TTC549 (cell line): ENCODE results near the gene PARD3B.

ENCODE experiments used
- FAIRE-seq: peaks from 2 replicates; lab custom pipeline; 2012; peaks lifted over from hg19 to GRCh38; lab: Jason Lieb, UNC

PARD3B gene

GRCh38 chr2:204842661-204843485 is 297.6 kb downstream of the PARD3B start:
- FAIRE-seq = no peak

- FAIRE-seq = no peak
Observed at GRCh38 chr2:204846471-204846870, 301.2 kb downstream of the PARD3B start.

GRCh38 chr2:204849892-204850291 is 304.6 kb downstream of the PARD3B start:
- no peak for FAIRE-seq

GRCh38 chr2:204850581-204850980 is 305.3 kb downstream of the PARD3B start:
- no peak for FAIRE-seq

- FAIRE-seq = no peak
Observed at GRCh38 chr2:204853905-204854304, 308.6 kb downstream of the PARD3B start.

DNA sequence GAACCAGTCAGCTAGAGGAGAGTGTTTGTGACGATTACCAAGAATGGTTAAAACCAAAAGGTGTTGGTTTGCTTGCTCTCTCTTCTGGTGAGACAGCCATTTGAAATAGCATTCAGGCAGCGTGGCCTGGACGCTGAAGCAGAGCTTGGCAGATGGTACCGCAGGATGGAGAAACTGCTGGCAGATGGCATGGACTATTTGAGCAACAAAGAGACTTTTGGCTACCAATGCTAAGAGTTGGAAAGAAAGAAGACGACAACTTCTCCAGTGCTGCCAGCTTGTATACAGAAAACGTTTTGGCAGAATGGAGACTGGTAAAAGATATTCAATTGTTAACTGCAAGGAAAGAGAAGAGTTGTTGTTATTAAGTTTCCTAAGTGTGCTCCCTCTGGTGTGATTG is 315.0 kb downstream of the PARD3B start:
- no peak for FAIRE-seq

DNA sequence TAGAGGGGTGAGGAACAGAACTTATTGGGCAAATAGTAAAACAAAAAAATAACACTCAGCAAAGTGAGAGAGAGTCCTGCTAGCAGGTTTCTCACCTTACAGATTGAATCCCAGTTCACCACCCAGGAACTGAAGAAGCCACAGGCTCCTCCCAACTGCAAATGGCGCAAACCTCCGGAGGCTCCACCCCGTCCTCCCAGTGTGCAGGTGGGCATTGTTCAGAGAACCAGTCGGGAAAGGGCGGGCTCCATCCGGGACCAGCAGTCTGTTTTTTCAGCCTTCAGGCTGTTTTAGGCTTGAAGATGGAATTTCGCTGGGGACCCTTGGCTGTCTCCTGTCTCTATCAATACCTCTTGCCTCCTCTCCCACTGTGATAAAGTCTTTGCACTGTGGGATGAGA is 317.5 kb downstream of the PARD3B start:
- FAIRE-seq = no peak

GRCh38 chr2:204863336-204863735 is 318.1 kb downstream of the PARD3B start:
- no peak for FAIRE-seq

- no peak for FAIRE-seq
Observed at GRCh38 chr2:204869132-204869823, 324.0 kb downstream of the PARD3B start.

GRCh38 chr2:204870053-204870452 is 324.8 kb downstream of the PARD3B start:
- no peak for FAIRE-seq

DNA sequence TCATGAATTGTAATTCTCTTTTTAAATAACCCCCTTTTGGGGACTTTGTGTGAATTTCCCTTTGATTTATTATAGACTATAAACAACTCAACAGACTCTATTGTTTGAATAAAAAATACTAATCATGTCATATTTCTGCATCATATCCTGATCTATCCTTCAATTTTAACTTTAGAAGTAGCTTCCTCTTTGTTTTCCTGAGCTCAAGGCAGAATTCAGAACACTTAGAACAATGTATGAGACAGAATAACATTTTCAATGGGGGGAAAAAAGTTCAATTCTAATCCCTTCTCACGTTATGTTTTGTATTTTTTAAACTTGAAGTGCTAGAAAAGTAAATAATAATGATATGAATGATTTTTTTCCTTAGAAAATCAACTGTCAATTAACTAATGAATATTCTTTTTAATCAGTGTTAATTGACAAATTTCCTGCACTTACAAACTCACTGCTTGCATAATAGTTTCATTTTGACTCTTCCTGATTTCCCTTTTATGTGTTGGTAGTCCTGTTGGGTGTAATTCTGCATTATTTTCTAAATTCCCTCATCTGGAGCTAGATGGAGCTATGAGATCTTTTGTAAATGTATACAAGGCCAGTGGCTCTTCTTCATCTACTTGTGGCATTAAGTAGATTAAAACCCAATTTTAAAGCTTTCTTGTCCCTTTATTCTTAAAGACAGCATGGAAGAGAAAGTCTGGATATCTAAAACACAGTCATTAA is 326.1 kb downstream of the PARD3B start:
- peak; percentile 37 for FAIRE-seq

DNA sequence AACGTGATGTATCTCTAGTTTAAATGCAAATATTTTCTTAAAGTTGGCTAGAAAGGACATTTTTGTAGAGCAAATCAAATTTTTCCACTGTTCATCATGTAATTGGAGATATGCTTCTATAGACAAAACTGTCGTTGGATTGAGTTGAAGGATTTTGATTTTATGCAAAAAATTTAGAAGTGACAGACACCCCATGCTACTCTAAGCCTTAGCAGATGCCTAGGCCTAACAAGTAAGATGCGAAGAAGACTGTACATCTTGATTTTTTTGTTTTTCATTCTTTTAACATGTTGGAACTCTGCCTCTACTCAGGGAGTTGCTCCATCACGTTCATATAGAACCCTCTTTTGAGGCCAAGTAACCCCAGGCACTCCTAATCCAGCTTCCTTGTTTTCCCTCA is 331.0 kb downstream of the PARD3B start:
- FAIRE-seq = no peak

- FAIRE-seq = no peak
Observed at GRCh38 chr2:204877691-204878090, 332.4 kb downstream of the PARD3B start.

DNA sequence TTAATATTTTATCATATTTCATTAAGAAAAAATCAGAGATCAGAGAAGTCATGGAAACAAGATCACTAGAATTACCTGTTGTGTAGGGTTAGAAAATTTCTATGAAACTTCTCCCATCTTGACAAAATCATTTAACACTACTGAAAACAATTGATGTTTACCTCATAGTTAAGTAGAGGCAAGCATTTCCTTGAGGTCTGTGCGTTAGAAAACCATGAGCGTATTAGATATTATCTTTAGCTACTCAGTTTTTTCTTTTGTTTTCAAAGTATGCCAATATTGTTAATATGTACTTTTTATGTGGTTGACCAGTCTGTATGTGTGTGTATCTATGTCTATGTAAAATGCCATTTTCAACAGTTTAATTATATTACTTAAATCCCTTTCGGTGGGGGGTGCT is 335.7 kb downstream of the PARD3B start:
- FAIRE-seq = no peak

- no peak for FAIRE-seq
Observed at GRCh38 chr2:204881655-204882054, 336.4 kb downstream of the PARD3B start.

- no peak for FAIRE-seq
Observed at GRCh38 chr2:204885747-204886146, 340.5 kb downstream of the PARD3B start.

GRCh38 chr2:204886713-204887112 is 341.4 kb downstream of the PARD3B start:
- no peak for FAIRE-seq

DNA sequence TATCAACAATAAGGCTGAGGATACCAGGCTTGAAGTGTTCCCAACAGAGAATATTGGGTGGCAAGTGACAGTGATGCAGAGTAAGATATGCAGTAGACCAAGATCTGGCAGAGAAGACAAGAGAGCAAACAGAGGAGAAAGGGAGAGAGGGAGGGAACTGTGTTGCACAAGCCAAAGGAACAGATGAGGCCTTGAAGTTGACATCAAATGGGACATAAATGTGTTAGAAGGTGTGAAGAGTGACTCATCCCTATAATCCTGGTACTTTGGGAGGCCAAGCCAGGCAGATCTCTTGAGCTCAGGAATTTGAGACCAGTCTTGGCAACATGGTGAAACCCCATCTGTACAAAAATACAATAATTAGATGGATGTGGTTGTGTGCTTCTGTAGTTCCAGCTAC is 342.9 kb downstream of the PARD3B start:
- no peak for FAIRE-seq

DNA sequence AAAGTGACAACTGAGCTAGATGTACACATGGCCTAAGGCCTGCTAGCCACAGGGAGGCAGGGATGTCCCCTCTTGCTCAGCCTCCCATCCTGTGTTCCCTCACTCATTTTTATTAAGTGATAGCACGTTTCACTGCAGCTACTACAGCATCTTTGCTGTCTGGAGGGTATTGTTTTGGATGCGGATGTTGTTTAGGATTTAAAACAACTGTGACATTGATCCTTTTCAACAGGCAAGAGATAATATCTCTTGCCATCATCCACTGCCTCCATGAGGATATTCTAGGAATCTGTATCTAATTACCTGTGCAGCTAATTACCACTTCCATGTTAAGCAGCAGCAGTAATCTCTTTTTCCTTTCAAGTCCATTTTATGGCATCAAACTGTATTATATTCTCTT is 345.4 kb downstream of the PARD3B start:
- FAIRE-seq = no peak

GRCh38 chr2:204891739-204892138 is 346.5 kb downstream of the PARD3B start:
- no peak for FAIRE-seq

- FAIRE-seq = no peak
Observed at GRCh38 chr2:204892506-204893255, 347.4 kb downstream of the PARD3B start.

DNA sequence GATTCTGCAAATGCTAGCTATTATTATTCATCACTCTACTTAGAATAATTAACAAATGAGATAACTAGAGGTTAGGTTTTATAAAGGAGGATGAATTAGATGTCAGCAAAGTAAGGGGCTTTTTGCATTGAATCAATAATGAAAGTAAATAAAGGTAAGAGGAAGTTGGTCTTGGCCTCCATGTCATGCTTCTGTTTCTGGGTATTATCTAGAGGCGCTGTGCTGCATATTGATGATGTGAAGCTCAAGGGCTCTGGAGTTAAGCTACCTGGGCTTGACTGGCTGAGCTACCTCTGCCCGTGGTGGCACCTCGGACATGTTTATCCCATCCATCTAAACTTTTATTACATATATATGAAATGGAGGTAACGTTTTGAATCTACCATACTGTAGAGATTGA is 350.9 kb downstream of the PARD3B start:
- no peak for FAIRE-seq
